HepG2 (cell line): ENCODE results near the gene ONECUT1.

ENCODE experiments used
- CREB1 ChIP-seq, 2 experiments: fragments of 450-650 bp in 1 of 2; IDR thresholded peaks; 2 replicates each; pipeline ENCODE4 v1.6.1; 2016 to 2017; ENCODE audit warnings: control low read depth in 1 of 2, mild to moderate bottlenecking in 1 of 2, missing compliant biosample characterization in 1 of 2, missing genetic modification characterization in 1 of 2
- DPF2 ChIP-seq: sonication (generic); formaldehyde crosslinking; IDR thresholded peaks from 2 replicates; pipeline ENCODE4 v1.4.0; 2020; ENCODE audit warnings: mild to moderate bottlenecking, low read depth, missing genetic modification reagents, borderline replicate concordance
- EP300 ChIP-seq, 3 experiments: sonication (generic) in 1 of 3; formaldehyde crosslinking in 1 of 3; IDR thresholded peaks; 2 replicates each; pipeline versions ENCODE4 v1.5.1 to v1.6.1; 2011 to 2020; ENCODE audit warnings: low read depth in 2 of 3, low read length in 2 of 3, borderline replicate concordance in 1 of 3, improper control_type of control experiment in 1 of 3, mild to moderate bottlenecking in 1 of 3, missing genetic modification reagents in 1 of 3, moderate library complexity in 1 of 3
- FOXA1 ChIP-seq, 2 experiments: fragments of 450-650 bp in 1 of 2; sonication (generic) in 1 of 2; formaldehyde crosslinking in 1 of 2; IDR thresholded peaks; 2 replicates each; pipeline versions ENCODE4 v1.4.0 to v1.6.1; 2016 to 2020; ENCODE audit warnings: missing genetic modification reagents in 1 of 2
- MTA1 ChIP-seq: sonication (generic); formaldehyde crosslinking; IDR thresholded peaks from 2 replicates; pipeline ENCODE4 v1.4.0; 2020; ENCODE audit warnings: missing genetic modification reagents, mild to moderate bottlenecking, borderline replicate concordance
- MXD4 ChIP-seq: IDR thresholded peaks from 2 replicates; pipeline ENCODE4 v1.6.1; 2016; ENCODE audit warnings: mild to moderate bottlenecking, missing biosample characterization, missing genetic modification reagents
- NCOA2 ChIP-seq: sonication (generic); formaldehyde crosslinking; IDR thresholded peaks from 2 replicates; pipeline ENCODE4 v1.8.0; 2022; ENCODE audit warnings: inconsistent platforms
- RELA ChIP-seq: sonication (generic); formaldehyde crosslinking; IDR thresholded peaks from 2 replicates; pipeline ENCODE4 v1.4.0; 2020; ENCODE audit warnings: missing genetic modification reagents
- SNAPC5 ChIP-seq: sonication (generic); formaldehyde crosslinking; IDR thresholded peaks from 2 replicates; pipeline ENCODE4 v1.8.1; 2023; ENCODE audit warnings: mild to moderate bottlenecking, missing genetic modification reagents, borderline replicate concordance
- ZNF703 ChIP-seq: sonication (generic); formaldehyde crosslinking; IDR thresholded peaks from 2 replicates; pipeline ENCODE4 v1.5.1; 2020; ENCODE audit warnings: missing genetic modification reagents, mild to moderate bottlenecking, moderate library complexity, borderline replicate concordance
- TF ChIP-seq, protein P1 (sequence below): sonication (generic); formaldehyde crosslinking; IDR thresholded peaks from 2 replicates; pipeline ENCODE4 v1.5.0; 2020; ENCODE audit warnings: mild to moderate bottlenecking, missing genetic modification reagents, moderate library complexity
- TF ChIP-seq, protein P2 (sequence below): sonication (generic); formaldehyde crosslinking; IDR thresholded peaks from 2 replicates; pipeline ENCODE4 v1.4.0; 2020; ENCODE audit warnings: missing genetic modification reagents
- TF ChIP-seq, protein P3 (sequence below), 2 experiments: sonication (generic) in 1 of 2; formaldehyde crosslinking in 1 of 2; IDR thresholded peaks; 2 replicates each; pipeline versions ENCODE4 v1.4.0 to v1.6.1; 2016 to 2020; ENCODE audit warnings: borderline replicate concordance in 1 of 2, low read depth in 1 of 2, mild to moderate bottlenecking in 1 of 2, missing genetic modification reagents in 1 of 2

- TF ChIP-seq MXD4 (no peak), EP300 (IDR thresholded peaks at IDR 0.05; ENCODE audit: low read depth in 2 of 2, low read length in 2 of 2) (no peak), EP300 (CRISPR knock-in tag; IDR thresholded peaks at IDR 0.05; ENCODE audit: borderline replicate concordance) (no peak), NCOA2 (CRISPR knock-in tag) (no peak), ZNF703 (CRISPR knock-in tag) (no peak), SNAPC5 (no peak), RELA (CRISPR knock-in tag) (no peak), DPF2 (CRISPR knock-in tag) (no peak), FOXA1 (IDR thresholded peaks at IDR 0.05) (no peak), FOXA1 (CRISPR knock-in tag; IDR thresholded peaks at IDR 0.05) (no peak), MTA1 (CRISPR knock-in tag) (no peak), CREB1 (IDR thresholded peaks at IDR 0.05) (no peak), CREB1 (CRISPR knock-in tag; IDR thresholded peaks at IDR 0.05) (no peak)
- TF ChIP-seq, protein P1, sequence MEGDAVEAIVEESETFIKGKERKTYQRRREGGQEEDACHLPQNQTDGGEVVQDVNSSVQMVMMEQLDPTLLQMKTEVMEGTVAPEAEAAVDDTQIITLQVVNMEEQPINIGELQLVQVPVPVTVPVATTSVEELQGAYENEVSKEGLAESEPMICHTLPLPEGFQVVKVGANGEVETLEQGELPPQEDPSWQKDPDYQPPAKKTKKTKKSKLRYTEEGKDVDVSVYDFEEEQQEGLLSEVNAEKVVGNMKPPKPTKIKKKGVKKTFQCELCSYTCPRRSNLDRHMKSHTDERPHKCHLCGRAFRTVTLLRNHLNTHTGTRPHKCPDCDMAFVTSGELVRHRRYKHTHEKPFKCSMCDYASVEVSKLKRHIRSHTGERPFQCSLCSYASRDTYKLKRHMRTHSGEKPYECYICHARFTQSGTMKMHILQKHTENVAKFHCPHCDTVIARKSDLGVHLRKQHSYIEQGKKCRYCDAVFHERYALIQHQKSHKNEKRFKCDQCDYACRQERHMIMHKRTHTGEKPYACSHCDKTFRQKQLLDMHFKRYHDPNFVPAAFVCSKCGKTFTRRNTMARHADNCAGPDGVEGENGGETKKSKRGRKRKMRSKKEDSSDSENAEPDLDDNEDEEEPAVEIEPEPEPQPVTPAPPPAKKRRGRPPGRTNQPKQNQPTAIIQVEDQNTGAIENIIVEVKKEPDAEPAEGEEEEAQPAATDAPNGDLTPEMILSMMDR (CRISPR knock-in tag), result no peak
- TF ChIP-seq, protein P2, sequence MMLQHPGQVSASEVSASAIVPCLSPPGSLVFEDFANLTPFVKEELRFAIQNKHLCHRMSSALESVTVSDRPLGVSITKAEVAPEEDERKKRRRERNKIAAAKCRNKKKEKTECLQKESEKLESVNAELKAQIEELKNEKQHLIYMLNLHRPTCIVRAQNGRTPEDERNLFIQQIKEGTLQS (CRISPR knock-in tag), result no peak
- TF ChIP-seq, protein P3, sequence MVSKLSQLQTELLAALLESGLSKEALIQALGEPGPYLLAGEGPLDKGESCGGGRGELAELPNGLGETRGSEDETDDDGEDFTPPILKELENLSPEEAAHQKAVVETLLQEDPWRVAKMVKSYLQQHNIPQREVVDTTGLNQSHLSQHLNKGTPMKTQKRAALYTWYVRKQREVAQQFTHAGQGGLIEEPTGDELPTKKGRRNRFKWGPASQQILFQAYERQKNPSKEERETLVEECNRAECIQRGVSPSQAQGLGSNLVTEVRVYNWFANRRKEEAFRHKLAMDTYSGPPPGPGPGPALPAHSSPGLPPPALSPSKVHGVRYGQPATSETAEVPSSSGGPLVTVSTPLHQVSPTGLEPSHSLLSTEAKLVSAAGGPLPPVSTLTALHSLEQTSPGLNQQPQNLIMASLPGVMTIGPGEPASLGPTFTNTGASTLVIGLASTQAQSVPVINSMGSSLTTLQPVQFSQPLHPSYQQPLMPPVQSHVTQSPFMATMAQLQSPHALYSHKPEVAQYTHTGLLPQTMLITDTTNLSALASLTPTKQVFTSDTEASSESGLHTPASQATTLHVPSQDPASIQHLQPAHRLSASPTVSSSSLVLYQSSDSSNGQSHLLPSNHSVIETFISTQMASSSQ (IDR thresholded peaks at IDR 0.05; ENCODE audit: low read depth), result no peak
- TF ChIP-seq, protein P3 (CRISPR knock-in tag; IDR thresholded peaks at IDR 0.05; ENCODE audit: borderline replicate concordance), result no peak
Observed at GRCh38 chr15:52791776-52792175, 1.6 kb upstream of the ONECUT1 start.
